HG03378 (cell line): Measurements from ENCODE around the gene LRRN4.

Experiments used
- ATAC-seq: cut with Tn5 transposase; IDR thresholded peaks from one replicate; pipeline ENCODE4 v1.9.1; 2021; ENCODE audit warnings: mild to moderate bottlenecking, moderate library complexity; ENCODE audit not compliant: unreplicated experiment

The LRRN4 gene

DNA sequence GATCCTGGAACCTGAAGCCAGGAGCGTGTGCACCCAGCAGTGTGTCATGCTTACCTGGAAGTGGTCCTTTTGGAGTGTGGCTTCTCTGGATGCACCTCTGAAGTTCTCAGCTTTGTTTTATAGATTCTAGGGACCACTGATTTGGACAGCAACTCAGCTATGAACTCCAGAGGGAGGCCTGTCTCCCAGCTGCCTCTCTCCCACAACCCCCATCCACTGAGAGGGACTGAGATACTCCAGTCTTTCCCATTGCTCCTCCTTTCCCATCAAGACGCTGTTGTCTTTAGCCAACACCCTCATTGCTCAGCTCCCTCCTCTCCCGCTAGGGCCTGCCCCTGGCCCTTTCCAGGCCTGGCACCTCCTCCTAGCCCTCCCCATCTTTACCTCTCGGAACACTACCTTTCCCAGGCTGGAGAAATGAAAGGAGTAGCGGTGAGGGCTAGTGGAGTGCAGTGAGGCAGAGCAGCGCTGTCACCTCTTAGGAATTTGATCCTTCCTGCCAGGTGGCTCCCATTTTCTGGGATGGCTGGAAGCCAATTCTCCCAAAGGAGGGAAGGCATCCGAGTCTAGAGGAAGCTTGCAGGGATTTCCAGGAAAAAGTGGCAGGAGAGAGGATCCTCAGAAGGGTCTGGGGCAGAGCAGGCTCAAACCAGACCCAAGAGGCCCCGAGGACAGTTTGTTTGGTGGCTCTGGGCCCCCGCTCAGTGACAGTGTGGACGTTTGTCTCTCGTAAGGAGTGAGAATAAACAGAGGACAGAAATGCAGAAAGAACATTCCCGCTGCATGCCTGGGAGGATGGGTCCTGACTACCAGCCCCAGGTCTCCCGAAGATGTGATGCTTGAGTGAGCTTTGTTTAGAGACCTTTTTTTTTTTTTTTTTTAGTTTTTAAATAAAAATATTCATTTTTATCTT, at the start of gene LRRN4:
Gene LRRN4 (minus strand): TSS at position 285 of the 913 bp plus-strand sequence. CDS start 1,261 bp downstream, outside the sequence.
- ATAC-seq: no peak

DNA sequence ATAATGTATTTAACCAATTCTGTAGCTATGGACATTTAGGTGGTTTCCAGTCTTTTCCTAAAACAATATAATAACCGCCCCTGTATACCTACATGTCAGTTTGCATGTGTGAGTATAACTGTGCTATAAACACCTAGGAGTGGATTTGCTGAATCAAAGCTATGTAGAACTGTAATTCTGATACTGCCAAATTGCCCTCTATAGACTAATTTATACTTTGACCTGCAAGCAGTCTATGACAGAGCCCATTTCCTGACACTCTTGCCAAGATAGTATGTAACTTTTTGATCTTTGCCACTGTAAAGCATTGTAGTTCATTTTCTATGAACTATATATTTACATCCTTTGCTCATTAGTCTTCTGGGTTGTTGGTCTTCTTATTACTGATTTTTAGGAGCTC, 49.4 kb upstream of the LRRN4 start:
- no peak for ATAC-seq

DNA sequence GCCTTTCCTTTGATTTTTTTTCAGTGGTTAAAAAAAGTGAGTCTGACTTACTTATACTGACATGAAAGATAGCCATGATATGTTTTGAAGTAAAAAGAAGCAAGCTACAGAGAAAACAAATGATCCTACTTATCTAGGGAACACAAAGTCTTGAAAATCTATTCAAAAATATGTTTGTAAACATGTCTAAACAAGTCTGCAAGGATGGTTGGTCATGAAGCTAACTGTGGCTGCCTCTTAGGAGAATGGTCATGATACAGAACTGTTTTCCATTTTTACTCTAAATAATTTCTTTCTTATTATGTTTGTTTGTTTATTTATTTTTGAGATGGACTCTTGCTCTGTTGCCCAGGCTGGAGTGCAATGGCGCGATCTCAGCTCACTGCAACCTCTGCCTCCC, 47.5 kb upstream of the LRRN4 start:
- no peak for ATAC-seq

DNA sequence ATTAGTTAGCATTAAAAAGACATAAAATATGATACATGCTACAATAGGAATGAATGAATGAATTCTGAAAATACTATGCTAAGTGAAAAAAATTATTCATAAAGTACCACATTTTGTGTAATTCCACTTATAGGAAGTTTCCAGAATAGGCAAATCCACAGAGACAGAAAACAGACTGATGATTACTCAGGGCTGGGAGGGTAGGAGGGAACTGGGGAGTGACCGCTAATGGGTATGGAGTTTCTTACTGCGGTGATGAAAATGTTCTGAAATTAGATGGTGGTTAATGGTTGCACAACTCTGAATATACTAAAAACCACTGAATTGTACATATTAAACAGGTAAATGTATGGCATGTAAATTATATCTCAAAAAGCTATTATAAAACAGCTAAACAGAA, 46.4 kb upstream of the LRRN4 start:
- no peak for ATAC-seq

DNA sequence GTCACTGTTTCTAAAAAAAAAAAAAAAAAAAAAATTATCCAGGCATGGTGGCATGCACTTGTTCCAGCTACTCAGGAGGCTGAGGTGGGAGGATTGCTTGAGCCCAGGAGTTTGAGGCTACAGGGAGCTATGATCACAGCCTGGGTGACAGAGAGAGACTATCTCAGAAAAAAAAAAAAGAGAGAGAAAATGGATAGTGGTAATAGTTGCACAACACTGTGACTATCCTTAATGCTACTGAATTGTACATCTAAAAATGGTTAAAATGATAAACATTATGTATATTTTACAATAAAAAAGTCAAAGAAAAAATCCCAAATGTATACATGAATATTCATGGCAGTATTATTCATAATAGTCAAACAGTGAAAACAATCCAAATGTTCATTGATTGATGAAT, 46.0 kb upstream of the LRRN4 start:
- ATAC-seq: no peak

DNA sequence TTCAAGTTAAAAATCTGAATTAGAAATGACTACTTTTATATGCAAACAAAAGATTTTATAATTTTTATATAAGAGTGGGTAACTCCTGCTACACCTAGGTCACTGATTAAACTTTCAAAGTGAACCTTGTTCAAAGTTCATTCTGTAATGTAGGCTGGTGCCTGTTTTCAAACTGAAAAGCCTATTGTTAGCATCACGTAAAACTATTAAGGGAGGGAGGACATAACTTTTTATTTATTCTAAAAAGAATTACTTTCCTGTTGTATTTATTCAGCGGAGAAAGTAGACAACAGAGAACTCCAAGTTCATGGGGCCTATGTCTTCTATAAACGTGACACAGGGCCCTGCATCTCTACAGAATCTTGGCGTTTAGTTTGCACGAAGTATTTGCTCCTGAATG, 41.5 kb upstream of the LRRN4 start:
- ATAC-seq: no peak

DNA sequence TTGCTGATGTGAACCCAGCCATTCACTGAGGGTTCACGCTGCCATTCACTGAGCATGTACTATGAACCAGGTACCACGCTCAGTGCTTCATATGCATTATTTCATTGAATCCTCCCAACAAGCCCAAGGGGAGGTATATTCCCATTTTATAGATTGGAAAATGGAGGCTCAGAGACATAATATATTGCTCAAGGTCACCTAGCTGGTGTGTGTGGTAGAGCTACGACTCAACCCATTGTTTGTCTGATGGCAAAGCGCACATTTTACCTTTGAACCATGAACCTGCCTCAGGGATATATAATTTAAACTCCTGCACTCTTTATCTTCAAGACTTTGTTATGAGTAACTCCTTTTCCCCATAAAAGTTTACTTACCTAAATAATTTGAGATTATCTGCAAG, 40.7 kb upstream of the LRRN4 start:
- no peak for ATAC-seq

DNA sequence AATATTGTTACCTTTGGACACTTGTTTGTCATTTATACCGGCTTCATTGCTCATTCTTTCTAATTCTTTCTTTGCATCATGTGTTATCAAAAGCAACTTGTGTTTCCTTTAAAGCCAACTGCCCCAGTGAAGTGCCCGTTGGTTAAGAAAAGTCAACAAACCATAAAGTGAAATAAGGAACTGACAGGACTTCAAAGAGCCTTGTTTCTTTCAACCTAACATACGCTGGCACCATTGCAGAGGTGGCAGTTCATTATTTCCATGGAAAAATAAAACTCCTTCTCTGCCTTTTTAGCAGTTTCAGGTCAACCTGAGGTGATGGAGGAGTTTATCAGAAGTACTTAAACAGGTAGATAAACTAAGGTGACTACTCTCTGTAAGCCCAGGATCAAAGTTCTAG, 40.2 kb upstream of the LRRN4 start:
- ATAC-seq: no peak

DNA sequence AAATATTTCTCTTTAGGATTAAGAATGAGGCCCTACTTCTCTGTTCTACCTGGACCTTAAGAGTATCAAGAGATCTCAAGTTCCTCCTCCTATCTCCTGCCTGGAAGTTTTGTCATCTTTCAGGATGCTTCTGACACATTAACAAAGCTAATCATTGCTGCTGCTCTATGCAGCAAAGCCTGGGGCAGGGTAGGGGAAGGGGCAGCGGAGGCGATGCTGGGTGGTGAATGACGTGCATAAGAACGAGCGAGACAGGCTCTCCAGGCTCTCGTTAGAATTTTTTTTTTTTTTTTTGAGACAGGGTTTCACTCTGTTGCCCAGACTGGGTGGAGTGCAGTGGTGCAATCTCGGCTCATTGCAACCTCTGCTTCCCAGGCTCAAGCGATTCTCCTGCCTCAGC, 37.8 kb upstream of the LRRN4 start:
- ATAC-seq: no peak

DNA sequence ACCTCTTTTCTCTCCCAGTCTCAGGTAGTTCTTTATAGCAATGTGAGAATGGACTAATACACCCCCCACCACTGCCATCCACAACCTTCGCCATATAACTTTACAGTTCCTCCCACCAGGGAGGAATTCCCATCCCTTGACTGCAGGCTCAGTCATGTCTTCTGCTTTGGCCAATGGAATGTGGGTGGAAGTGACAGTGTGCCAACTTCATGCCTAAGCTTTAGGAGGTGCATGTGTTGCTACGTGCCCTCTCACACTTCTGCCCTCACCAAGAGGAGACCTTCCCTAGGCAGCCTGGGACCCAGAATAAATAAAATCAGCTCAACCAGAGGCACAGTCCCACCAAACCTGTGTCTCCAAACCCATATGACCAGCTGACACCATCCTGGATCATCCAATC, 33.0 kb upstream of the LRRN4 start:
- no peak for ATAC-seq

DNA sequence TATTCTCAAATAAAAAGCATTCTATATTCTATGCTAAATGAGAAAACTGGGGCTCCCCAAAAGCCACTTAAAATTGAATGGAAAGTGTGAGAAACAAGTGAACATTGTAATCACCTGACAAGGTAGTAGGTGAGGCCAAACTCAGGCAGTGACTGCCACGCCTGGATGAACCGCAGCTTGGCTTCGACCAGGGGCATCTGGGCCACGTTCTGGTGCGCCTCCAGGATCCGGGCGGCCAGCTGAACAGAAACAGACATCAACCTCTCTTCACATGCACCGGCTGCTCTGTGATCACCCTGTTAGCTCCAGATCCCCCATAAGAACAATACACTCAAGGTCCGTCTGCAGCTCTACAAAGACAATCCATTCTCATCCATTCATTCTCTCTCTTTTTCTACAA, 30.1 kb upstream of the LRRN4 start:
- ATAC-seq: no peak

DNA sequence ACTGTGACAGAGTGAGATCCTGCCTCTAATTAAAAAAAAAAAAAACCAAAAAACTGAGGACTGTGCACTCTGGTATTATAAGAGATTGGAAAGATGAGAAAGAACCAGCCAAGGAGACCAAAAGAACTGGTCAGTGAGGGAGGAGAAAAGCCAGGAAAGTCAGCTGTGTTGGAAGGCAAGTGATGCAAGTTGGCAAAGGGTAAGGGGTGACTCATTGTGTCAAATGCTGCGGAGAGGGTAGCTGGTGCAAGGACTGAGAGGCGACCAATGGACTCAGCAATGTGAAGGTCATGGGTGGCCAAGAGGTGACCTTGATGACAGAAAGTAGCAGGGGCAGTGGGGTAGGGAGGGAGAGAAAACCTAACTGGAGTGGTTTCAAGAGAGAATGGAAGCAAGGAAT, 27.4 kb upstream of the LRRN4 start:
- no peak for ATAC-seq

DNA sequence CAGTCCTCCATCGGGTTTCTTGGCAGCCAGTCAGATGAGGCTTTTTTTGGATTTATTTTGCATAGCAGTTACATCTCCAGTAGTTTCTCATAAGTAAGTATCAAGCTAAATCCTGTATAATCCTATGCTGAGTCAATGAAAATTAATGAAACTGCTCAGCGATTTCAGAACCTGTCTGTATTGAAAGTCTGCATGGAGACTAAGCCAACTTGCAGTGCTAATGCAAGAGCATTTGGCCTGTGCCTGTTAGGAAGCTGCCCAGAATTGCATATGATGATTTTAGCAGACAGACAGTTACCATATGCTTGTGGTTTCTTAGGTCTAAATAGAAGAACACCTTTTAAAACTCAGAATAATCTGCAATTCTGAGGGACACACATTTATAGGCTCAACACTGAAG, 25.2 kb upstream of the LRRN4 start:
- no peak for ATAC-seq

DNA sequence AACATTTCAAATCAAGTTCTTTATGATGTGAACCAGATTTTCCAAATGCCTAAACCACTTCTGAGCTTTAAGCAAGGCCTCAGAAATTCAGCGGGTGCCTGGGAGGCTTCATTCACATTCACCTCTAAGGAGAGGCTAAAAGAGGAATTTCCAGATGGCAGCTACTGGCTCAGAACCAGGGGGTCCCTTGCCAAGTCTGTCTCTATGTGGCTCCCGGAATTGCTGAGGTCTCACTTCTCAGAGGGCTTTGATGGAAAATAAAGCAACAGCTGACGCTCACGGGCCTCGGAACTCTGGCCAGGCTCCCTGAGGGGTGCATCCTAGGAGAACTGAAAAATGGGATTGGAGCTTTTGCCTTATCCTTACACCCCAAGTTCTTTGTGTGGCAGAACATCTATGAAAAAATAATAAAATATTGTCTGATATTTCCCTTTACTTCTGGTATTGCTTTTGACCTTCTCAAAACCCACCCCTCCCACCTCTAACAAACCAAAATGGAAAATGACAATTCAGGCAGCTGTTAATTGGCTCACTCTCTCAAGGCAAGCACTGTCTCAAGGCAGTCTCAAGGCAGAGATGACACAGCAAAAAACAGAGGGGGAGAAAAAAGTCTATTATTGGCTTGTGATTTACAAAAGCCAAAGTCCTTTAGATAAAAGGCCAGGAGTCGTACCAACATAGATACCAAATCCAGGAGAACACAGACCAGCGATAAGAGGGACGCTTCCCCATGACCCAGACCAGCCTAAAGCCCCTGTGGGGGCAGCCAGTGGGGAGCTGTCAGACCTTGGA, 21.8 kb upstream of the LRRN4 start:
- no peak for ATAC-seq

DNA sequence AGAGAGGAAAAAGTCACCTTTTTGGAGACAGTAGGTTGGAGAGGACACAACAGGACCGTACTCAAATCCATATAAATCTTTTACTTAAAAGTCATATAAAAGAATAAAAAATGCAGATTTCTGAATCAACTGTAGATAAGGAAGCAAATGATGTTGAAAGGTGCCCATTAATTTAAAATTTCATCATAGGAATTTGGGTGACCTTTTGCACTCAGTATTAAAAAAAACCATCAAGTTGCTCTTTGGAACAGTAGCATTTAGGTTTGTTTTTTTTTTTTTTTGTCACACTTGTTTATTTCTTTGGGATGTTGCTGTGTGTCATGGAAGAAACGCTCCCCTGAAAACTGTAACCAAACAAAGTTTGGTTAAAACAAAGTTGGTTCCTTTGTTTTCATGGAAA, 20.9 kb upstream of the LRRN4 start:
- no peak for ATAC-seq

DNA sequence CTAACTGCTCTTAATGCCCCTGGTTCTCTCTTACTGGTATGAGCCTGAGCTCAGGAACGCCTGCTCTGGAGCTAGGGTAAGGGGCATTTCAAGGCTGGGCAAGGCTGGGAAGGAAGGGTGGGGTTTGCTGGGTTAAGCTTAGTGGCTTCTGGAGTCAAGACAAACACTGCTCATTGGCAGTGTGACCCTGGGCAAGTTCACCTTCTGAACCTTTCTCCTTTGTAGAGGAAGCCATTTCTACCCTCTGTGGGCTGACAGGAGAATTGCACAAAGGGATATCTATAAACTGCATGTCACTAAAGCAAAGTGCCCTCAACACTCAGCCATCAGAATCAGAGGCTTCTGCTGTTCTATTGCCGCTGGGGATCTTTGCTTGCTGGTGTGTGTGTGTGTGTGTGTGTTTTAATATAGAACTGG, 20.3 kb upstream of the LRRN4 start:
- no peak for ATAC-seq

DNA sequence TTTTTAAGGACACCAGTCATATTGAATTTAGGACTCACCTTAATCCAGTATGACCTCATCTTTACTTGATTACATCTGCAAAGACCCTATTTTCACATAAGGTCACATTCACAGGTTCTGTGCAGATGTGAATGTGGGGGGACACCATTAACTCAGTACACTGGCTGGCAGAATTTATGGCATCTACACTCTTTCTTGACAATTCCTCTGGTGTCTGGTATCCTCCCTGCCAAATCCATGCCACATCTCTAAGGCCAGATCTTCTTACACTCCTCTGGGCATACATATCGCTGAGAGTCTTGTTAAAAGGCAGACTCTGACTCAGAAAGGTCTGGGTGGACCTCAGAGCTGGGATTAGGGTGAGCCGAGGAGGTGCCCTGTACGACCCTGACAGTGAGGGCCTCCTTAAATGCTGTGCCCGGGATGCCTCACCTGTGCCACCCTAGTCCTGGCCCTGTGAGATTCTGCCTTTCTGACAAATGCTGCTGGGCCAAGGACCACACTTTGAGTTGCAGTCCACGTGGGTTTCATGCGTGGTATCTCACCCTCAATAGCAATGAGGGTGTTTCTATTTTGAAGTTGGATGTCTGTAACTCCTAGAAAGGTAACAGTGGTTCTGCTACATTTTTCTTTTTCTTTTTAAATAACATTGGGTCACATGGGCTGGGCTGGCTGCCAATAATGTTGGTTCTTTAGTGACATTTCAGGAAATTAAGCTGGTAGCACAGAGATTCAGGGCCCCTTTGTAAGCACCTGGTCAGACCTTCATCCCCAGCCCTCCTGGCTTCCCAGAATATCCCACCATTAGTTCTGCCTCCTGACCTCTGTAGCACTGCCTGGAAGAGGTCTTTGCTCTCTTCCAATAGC, 17.2 kb upstream of the LRRN4 start:
- ATAC-seq: no peak

DNA sequence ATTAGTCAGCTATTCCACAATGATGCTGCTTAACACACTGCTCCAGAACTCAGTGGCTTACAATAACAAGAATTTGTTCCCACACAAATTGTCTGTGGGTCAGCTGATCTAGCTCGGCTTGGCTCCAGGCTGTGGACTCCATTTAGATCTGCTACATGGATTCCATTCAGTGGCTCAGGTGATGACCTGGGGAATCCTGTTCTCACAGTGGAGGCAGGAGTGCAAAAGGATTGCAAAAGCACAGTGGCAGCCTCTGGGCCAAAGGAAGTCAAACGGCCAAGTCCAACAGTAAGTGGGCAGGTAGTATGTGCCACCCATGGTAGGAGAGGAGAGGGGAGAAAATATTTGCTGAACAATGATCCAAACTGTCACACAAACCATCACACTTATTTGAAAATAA, 15.8 kb upstream of the LRRN4 start:
- no peak for ATAC-seq

DNA sequence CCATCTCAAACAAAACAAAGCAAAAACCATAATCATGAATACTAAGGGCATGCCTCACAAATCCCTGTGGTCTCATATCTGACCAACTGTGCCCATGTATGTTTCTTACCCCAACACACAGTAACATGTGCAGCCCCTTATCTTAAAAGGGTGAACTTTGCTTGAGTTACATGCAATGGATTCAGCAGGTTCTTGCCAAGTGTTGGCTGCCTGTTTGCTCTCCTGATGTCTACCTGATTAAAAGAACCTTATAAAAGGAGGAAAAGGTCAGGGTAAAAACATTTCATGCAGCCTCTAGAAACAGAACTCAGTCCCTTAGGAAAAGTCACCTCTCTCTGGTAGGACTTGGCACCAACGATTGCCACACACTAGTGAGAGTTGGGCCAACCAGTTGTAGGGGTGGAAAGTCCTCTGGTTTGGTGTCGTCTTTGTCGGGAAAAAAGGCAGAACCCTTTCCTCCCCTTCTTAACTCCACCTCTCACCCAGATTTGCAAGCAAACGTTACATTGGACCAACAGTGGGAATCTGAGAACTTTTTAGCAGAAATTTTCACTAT, 14.0 kb upstream of the LRRN4 start:
- ATAC-seq: no peak

DNA sequence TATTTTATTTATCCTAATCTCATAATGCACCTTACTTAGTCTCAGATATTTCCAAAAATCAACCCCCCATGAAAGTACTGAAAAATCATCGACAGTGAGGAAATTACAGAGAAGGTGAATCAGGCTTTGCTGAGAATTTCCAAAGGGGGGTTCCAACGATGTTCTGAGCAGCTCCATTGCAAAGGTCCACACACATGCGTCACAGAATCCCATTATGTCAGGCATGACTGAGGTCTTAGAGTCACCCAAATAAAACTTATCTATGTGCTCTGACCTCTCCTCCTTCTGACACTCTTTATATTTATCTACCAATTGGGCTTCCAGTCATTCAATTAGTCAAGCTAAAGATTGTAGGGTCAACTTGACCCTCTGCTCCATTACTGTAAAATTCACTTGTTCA, 12.7 kb upstream of the LRRN4 start:
- no peak for ATAC-seq

DNA sequence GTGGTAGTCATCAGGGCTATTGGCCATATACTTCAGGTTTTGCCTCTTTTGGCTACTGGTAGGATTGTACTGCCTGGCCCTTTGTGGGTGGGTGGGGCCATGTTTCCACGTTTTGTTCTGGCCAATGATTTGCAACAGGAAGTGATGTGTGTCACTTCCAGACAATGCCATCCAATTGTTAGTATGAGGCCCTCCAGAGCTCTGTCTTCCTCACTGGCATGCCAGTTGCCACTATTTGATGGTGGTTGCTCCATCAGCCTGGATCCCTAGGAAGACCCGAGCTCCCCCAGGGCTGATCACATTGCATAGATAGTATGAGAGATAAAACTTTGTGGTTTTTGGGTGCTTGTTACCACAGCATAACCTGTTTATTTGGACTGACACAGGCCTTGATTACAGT, 7.7 kb upstream of the LRRN4 start:
- no peak for ATAC-seq
